HL-60 (cell line): ENCODE results near the gene EIF4ENIF1.
"Not testable (repeated sequence)": the region's sequence is repeated elsewhere in the genome, so short reads cannot be mapped to it uniquely, and the experiment has no call there.

Experiments used
- DNase-seq, 2 experiments: peaks; one replicate each; pipeline ENCODE4 v3.0.0-alpha.2; 2010 to 2020; ENCODE audit warnings: low read depth in 1 of 2, low spot score in 1 of 2
- H3K27ac ChIP-seq: fragments of 250-450 bp; sonication (Bioruptor Pico); replicated peaks from 2 replicates; pipeline ENCODE4 v1.5.1; 2020; ENCODE audit warnings: mild to moderate bottlenecking, moderate library complexity
- H3K27me3 ChIP-seq: fragments of 250-450 bp; sonication (Bioruptor Pico); 2 replicates; pipeline ENCODE4 v1.5.1; 2021; ENCODE audit warnings: mild to moderate bottlenecking, moderate library complexity; ENCODE audit not compliant: insufficient read depth, poor library complexity, severe bottlenecking
- H3K4me3 ChIP-seq: replicated peaks from 2 replicates; pipeline ENCODE4 v1.5.1; 2011; ENCODE audit warnings: mild to moderate bottlenecking, control low read depth, low read length; ENCODE audit not compliant: insufficient read depth
- CTCF ChIP-seq: IDR thresholded peaks from one replicate; pipeline ENCODE4 v1.5.1; 2011; ENCODE audit warnings: low read length, control low read depth, inconsistent platforms; ENCODE audit not compliant: insufficient read depth
- GABPA ChIP-seq: IDR thresholded peaks from 2 replicates; pipeline ENCODE4 v1.6.1; 2012; ENCODE audit warnings: low read depth
- POLR2AphosphoS5 ChIP-seq: IDR thresholded peaks from 2 replicates; pipeline ENCODE4 v1.6.1; 2012; ENCODE audit warnings: low read depth
- REST ChIP-seq: IDR thresholded peaks from 2 replicates; pipeline ENCODE4 v1.6.1; 2012; ENCODE audit warnings: low read depth; ENCODE audit not compliant: insufficient replicate concordance
- SPI1 ChIP-seq: IDR thresholded peaks from 2 replicates; pipeline ENCODE4 v1.6.1; 2012; ENCODE audit warnings: low read depth, mild to moderate bottlenecking, borderline replicate concordance

The EIF4ENIF1 gene

GRCh38 chr22:31495343-31495742, 5.7 kb upstream of the EIF4ENIF1 start:
- H3K4me3 ChIP-seq, result peak overlapping the region; percentile 94
- TF ChIP-seq SPI1, result no peak
- TF ChIP-seq POLR2AphosphoS5, result no peak
- TF ChIP-seq REST, result no peak
- TF ChIP-seq CTCF, result no peak
- TF ChIP-seq GABPA, result no peak
- DNase-seq, result no peak
- no peaks in the 10 kb centered on the region for H3K27me3 ChIP-seq
- peak overlapping the region; percentile 83 for H3K27ac ChIP-seq

GRCh38 chr22:31493355-31493754, 3.7 kb upstream of the EIF4ENIF1 start:
- not testable (repeated sequence) for H3K27ac ChIP-seq, H3K4me3 ChIP-seq

GRCh38 chr22:31492151-31492550, 2.5 kb upstream of the EIF4ENIF1 start:
- Histone ChIP-seq H3K27me3 (no peaks in the 10 kb centered on the region), H3K27ac (no peak overlapping the region), H3K4me3 (no peak overlapping the region)
- DNase-seq, result no peak
- no peak for TF ChIP-seq CTCF
- TF ChIP-seq POLR2AphosphoS5, result no peak
- TF ChIP-seq SPI1, result no peak
- TF ChIP-seq GABPA, result no peak
- no peak for TF ChIP-seq REST

More at GRCh38 chr22:31493355-31493754, 3.7 kb upstream of the EIF4ENIF1 start:
- DNase-seq, H3K27me3 ChIP-seq: not testable (repeated sequence)

GRCh38 chr22:31491218-31491962, 1.7 kb upstream of the EIF4ENIF1 start:
- no peaks in the 10 kb centered on the region for H3K27me3 ChIP-seq
- no peak for TF ChIP-seq GABPA
- no peak for TF ChIP-seq CTCF
- TF ChIP-seq SPI1, result no peak
- TF ChIP-seq REST, result no peak
- no peak for TF ChIP-seq POLR2AphosphoS5
- H3K27ac ChIP-seq, result peak overlapping the region; percentile 93
- DNase-seq, result no peak
- no peak overlapping the region for H3K4me3 ChIP-seq
